GM18907 (cell line): Measurements from ENCODE around the gene PTPRN2.

ENCODE experiments used
- ATAC-seq: cut with Tn5 transposase; IDR thresholded peaks from one replicate; pipeline ENCODE4 v1.9.1; 2021; ENCODE audit warnings: mild to moderate bottlenecking, moderate library complexity; ENCODE audit not compliant: unreplicated experiment

Gene PTPRN2

GRCh38 chr7:157767506-157768197 is 820.0 kb downstream of the PTPRN2 start:
- ATAC-seq = no peak

- ATAC-seq = no peak
These were observed 821.5 kb downstream of the PTPRN2 start for GRCh38 chr7:157766098-157766497.

GRCh38 chr7:157764946-157765537 is 822.6 kb downstream of the PTPRN2 start:
- no peak for ATAC-seq

- ATAC-seq = no peak
These were observed 823.4 kb downstream of the PTPRN2 start for GRCh38 chr7:157764193-157764592.

- no peak for ATAC-seq
These were observed 824.2 kb downstream of the PTPRN2 start for GRCh38 chr7:157763279-157764000.

GRCh38 chr7:157762824-157763223 is 824.8 kb downstream of the PTPRN2 start:
- no peak for ATAC-seq

- ATAC-seq = no peak
These were observed 827.5 kb downstream of the PTPRN2 start for GRCh38 chr7:157760004-157760730.

- no peak for ATAC-seq
These were observed 828.3 kb downstream of the PTPRN2 start for GRCh38 chr7:157759246-157759805.

- ATAC-seq = no peak
These were observed 829.0 kb downstream of the PTPRN2 start for GRCh38 chr7:157758468-157759245.

- no peak for ATAC-seq
These were observed 829.7 kb downstream of the PTPRN2 start for GRCh38 chr7:157757776-157758467.

- no peak for ATAC-seq
These were observed 830.4 kb downstream of the PTPRN2 start for GRCh38 chr7:157757211-157757610.

GRCh38 chr7:157755741-157756140 is 831.9 kb downstream of the PTPRN2 start:
- no peak for ATAC-seq

- no peak for ATAC-seq
These were observed 833.2 kb downstream of the PTPRN2 start for GRCh38 chr7:157754416-157754790.

GRCh38 chr7:157753713-157754415 is 833.8 kb downstream of the PTPRN2 start:
- no peak for ATAC-seq

GRCh38 chr7:157752832-157753291 is 834.8 kb downstream of the PTPRN2 start:
- no peak for ATAC-seq

- no peak for ATAC-seq
These were observed 835.5 kb downstream of the PTPRN2 start for GRCh38 chr7:157751951-157752673.

- no peak for ATAC-seq
These were observed 836.2 kb downstream of the PTPRN2 start for GRCh38 chr7:157751406-157751805.

- ATAC-seq = no peak
These were observed 837.3 kb downstream of the PTPRN2 start for GRCh38 chr7:157750291-157750690.
